HG03575 (cell line): ENCODE data around the gene ERP29.
"Not testable (repeated sequence)": the region's sequence is repeated elsewhere in the genome, so short reads cannot be mapped to it uniquely, and the experiment has no call there.

Experiments
- ATAC-seq: cut with Tn5 transposase; IDR thresholded peaks from one replicate; pipeline ENCODE4 v1.9.1; 2021; ENCODE audit not compliant: unreplicated experiment, insufficient number of reproducible peaks, low FRiP score; ENCODE audit errors: extremely low read depth

ERP29 gene

DNA sequence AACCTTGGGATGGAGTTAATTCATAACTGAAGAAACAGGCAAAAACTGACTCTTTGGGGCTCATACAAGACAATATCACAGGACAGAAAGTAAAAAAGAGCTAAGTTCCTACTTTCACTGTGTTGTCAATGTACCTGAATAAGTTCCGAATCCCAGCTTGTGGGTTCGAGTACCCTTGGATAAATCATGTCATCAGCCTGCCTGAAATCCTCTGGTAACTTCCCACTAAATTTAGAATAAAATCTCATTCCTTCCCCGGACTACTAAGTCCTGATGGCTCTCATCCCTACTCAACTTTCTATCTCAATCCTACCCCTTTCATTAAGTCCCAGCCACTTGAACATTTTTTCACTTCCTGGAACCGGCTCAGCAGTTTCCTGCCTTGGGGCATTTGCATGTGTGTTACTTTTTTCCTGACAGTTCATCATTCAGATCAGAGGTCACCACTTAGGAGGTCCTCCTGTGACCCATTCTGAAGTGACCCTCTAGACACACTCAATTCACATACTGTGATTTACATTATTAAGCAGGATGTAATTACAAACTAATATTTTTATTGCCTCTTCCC is 12.7 kb downstream of the ERP29 start:
- ATAC-seq, result no peak

GRCh38 chr12:112029301-112029700 is 16.1 kb downstream of the ERP29 start:
- no peak for ATAC-seq

DNA sequence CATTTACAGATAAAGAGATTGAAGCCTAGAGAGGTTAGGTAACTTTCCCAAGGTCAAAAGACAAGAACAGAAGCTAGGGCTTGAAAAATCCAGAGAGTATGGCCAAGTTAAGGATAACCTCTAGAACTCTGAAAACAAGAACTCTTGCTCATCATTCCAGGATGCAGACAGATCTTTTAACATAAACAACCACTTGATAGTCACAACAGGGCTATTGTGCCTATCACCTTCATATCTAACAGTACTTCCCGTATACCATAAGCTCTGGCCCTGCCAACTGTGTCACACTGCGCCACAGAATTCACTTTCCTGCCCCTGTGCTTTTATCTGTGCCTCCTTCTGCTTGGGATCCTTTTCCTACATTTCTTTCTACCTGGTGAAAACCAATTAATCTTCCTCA is 18.2 kb downstream of the ERP29 start:
- no peak for ATAC-seq

DNA sequence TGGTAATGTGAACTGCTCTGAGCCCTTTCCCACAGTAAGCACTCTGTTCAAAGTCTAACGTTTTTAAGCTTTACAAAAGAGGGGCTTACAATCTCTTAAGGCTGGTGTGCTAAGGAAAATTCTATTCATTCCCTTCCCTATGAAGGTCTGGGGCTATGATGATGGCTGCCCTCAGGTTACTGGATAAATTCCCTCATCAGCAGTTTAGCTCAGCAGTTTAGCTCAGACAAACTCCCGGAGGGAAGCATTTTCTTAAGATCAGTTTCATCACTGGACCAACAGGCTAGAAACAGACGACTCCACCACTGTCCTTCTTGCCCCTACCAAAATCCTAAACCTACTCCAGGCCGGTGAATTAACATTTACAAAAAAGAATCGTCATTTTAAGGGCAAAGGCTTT is 19.1 kb downstream of the ERP29 start:
- no peak for ATAC-seq

DNA sequence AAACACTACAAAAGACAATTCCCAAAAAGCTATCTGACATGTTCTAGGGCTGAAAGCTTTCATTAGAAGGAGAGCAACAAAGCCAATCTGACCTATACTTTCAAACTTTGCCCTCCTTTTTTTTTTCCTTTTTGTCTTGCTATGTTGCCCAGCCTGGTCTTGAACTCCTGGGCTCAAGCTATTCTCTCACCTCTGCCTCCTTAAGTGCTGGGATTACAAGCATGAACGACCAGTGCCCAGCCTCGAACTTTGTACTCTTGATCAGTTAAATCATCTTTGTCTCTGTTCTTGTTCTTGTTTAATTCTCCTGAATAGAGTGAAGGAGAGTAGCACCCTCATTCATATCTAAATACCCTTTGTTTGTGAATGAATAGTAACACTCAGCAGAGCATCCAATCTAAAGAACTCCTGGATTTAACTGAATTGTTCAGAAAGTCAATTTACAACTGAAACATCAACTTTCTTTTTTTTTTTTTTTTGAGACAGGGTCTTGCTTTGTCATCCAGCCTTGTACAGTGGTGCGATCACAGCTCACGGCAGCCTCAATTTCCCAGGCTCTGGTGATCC is 22.1 kb downstream of the ERP29 start:
- no peak for ATAC-seq

GRCh38 chr12:112036614-112037013 is 23.4 kb downstream of the ERP29 start:
- not testable (repeated sequence) for ATAC-seq

GRCh38 chr12:112046003-112046402 is 32.8 kb downstream of the ERP29 start:
- no peak for ATAC-seq

DNA sequence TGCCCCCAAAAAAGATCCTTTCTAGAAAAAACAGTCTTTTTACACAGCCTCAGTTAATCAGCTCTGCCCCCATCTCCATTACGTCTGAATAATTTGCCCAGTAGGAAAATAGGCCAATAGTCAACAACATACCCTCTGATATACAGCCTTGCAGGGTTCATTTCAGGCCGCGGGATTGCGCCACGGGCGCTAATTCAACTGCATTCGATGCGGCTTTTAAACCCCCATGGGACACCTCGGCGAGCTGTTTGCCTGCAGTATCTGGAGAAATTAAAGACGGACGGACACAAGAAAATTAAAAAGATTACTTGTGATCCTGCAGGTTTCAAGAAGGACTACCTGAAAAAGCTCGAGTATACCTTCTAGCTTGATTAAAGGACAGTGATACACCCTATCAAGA is 36.1 kb downstream of the ERP29 start:
- ATAC-seq, result no peak

- ATAC-seq, result no peak
These were observed 47.9 kb downstream of the ERP29 start for GRCh38 chr12:112061137-112061536.

DNA sequence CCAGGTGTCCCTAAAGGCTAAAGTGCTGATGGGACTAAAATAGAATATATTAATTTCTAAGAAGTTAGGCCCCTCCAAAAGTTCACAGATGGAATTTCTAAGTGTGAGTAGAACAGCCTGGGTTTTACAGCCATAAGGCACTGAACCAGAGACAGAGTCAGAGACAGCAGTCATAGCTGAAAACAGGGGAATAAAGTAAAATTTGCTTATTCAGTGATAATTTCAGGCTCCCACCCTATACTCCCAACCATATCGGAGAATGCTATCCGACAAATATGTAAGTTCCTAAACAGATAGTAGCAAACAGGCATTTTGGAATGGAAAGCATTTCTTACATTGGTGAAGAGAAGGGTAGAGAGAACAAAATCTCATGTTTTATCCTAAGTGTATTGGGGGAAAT is 50.0 kb downstream of the ERP29 start:
- ATAC-seq, result no peak

DNA sequence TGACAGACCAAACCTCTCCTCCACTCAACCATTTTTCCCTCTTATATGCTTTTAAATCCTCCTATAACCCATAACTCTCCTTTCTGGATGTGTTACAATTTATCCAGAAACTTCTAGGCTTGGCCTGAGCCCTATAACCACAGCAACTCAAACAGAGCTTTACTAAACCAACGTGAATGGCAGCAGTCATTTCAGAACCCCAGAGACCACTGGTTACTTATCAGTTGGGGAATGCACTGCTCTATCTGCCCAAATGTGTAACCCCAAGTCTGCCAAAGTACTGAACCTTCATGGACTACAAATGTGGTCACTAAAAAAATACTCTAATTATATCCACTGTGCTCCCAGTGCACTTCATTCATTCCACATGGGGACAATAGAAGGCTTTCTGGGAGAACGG is 53.3 kb downstream of the ERP29 start:
- no peak for ATAC-seq
